GM23338 (cell line): ENCODE results near the gene SP5.

ENCODE experiments used
- CREB1 ChIP-seq: fragments of 250-450 bp; sonication (Bioruptor Pico); IDR thresholded peaks from 2 replicates; pipeline ENCODE4 v1.5.0; 2020; ENCODE audit warnings: low read depth, mild to moderate bottlenecking, moderate library complexity
- EZH2 ChIP-seq: fragments of 200-600 bp; sonication (generic); IDR thresholded peaks from one replicate; pipeline ENCODE4 v1.8.0; 2017; ENCODE audit warnings: antibody characterized with exemption, mild to moderate bottlenecking, low read depth; ENCODE audit not compliant: unreplicated experiment
- POLR2AphosphoS5 ChIP-seq: IDR thresholded peaks from 2 replicates; pipeline ENCODE4 v1.6.1; 2016; ENCODE audit warnings: antibody characterized with exemption, low read depth
- TF ChIP-seq, protein P1 (sequence below), 2 experiments: fragments of 200-600 bp in 1 of 2; sonication (generic) in 1 of 2; conservative IDR thresholded peaks; 2 replicates each; pipeline versions ENCODE4 v1.5.1 to v1.6.1; 2016 to 2017; ENCODE audit warnings: antibody characterized with exemption in 2 of 2, low read depth in 2 of 2, mild to moderate bottlenecking in 2 of 2, moderate library complexity in 1 of 2
- TF ChIP-seq, protein P2 (sequence below): IDR thresholded peaks from one replicate; pipeline ENCODE4 v1.6.1; 2018; ENCODE audit warnings: antibody characterized with exemption; ENCODE audit not compliant: unreplicated experiment

DNA sequence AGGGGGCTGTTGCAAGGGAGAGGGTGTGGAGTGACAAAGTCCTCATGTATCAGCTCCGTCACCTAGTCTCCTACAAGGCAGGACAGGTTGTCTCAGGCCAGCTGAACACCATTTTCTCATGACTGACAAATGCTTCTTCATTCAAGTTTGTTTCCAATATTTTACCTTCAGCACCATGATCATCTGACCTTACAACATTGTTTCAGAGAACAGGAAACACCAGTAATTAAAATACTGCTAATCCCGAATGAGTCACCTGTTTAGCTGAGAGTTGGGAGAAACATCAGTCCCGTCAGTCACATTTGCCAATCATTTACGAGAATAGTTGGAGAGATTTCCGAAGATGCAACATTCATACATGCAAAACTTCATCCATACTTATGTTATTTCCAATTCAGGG is 25.7 kb upstream of the SP5 start:
- TF ChIP-seq POLR2AphosphoS5: no peak
- no peak for TF ChIP-seq EZH2
- TF ChIP-seq, protein P1, sequence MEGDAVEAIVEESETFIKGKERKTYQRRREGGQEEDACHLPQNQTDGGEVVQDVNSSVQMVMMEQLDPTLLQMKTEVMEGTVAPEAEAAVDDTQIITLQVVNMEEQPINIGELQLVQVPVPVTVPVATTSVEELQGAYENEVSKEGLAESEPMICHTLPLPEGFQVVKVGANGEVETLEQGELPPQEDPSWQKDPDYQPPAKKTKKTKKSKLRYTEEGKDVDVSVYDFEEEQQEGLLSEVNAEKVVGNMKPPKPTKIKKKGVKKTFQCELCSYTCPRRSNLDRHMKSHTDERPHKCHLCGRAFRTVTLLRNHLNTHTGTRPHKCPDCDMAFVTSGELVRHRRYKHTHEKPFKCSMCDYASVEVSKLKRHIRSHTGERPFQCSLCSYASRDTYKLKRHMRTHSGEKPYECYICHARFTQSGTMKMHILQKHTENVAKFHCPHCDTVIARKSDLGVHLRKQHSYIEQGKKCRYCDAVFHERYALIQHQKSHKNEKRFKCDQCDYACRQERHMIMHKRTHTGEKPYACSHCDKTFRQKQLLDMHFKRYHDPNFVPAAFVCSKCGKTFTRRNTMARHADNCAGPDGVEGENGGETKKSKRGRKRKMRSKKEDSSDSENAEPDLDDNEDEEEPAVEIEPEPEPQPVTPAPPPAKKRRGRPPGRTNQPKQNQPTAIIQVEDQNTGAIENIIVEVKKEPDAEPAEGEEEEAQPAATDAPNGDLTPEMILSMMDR (conservative IDR thresholded peaks at IDR 0.05; ENCODE audit: low read depth in 2 of 2): no peak
- TF ChIP-seq, protein P2, sequence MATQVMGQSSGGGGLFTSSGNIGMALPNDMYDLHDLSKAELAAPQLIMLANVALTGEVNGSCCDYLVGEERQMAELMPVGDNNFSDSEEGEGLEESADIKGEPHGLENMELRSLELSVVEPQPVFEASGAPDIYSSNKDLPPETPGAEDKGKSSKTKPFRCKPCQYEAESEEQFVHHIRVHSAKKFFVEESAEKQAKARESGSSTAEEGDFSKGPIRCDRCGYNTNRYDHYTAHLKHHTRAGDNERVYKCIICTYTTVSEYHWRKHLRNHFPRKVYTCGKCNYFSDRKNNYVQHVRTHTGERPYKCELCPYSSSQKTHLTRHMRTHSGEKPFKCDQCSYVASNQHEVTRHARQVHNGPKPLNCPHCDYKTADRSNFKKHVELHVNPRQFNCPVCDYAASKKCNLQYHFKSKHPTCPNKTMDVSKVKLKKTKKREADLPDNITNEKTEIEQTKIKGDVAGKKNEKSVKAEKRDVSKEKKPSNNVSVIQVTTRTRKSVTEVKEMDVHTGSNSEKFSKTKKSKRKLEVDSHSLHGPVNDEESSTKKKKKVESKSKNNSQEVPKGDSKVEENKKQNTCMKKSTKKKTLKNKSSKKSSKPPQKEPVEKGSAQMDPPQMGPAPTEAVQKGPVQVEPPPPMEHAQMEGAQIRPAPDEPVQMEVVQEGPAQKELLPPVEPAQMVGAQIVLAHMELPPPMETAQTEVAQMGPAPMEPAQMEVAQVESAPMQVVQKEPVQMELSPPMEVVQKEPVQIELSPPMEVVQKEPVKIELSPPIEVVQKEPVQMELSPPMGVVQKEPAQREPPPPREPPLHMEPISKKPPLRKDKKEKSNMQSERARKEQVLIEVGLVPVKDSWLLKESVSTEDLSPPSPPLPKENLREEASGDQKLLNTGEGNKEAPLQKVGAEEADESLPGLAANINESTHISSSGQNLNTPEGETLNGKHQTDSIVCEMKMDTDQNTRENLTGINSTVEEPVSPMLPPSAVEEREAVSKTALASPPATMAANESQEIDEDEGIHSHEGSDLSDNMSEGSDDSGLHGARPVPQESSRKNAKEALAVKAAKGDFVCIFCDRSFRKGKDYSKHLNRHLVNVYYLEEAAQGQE: no peak
- no peak for TF ChIP-seq CREB1 (CRISPR knock-in tag)
